Neuronal stem cell (in vitro differentiated cells): Measurements from ENCODE around the gene STARD9.

ENCODE experiments used
- DNase-seq: peaks from one replicate; pipeline ENCODE4 v3.0.0-alpha.2; 2013; ENCODE audit warnings: low spot score
- H2AFZ ChIP-seq: one replicate; pipeline ENCODE4 v1.6.1; 2013; ENCODE audit warnings: mild to moderate bottlenecking, low read length, inconsistent platforms
- H2AK5ac ChIP-seq: 2 replicates; pipeline ENCODE4 v1.6.1; 2013; ENCODE audit warnings: low read depth, mild to moderate bottlenecking, inconsistent platforms, low read length, moderate library complexity, mixed read lengths
- H2BK120ac ChIP-seq: 2 replicates; pipeline ENCODE4 v1.6.1; 2013; ENCODE audit warnings: low read depth, mild to moderate bottlenecking, inconsistent platforms, low read length, moderate library complexity, mixed read lengths
- H2BK12ac ChIP-seq: one replicate; pipeline ENCODE4 v1.6.1; 2013; ENCODE audit warnings: low read length, inconsistent platforms
- H2BK15ac ChIP-seq: 2 replicates; pipeline ENCODE4 v1.6.1; 2013; ENCODE audit warnings: mild to moderate bottlenecking, low read length, inconsistent platforms, mixed read lengths
- H2BK5ac ChIP-seq: one replicate; pipeline ENCODE4 v1.6.1; 2013; ENCODE audit warnings: inconsistent platforms, mild to moderate bottlenecking, low read length, moderate library complexity
- H3K14ac ChIP-seq: one replicate; pipeline ENCODE4 v1.6.1; 2013; ENCODE audit warnings: low read length, inconsistent platforms
- H3K18ac ChIP-seq: 2 replicates; pipeline ENCODE4 v1.6.1; 2013; ENCODE audit warnings: low read length, inconsistent platforms
- H3K23ac ChIP-seq: 2 replicates; pipeline ENCODE4 v1.6.1; 2013; ENCODE audit warnings: low read depth, mild to moderate bottlenecking, mixed read lengths, low read length, inconsistent platforms; ENCODE audit not compliant: poor library complexity
- H3K27ac ChIP-seq: replicated peaks from 3 replicates; pipeline ENCODE4 v1.5.1; 2013; ENCODE audit warnings: low read length, inconsistent platforms
- H3K27me3 ChIP-seq, 3 experiments: 2 replicates each; pipeline ENCODE4 v1.6.1; 2013; ENCODE audit warnings: low read length in 3 of 3, mild to moderate bottlenecking in 2 of 3, inconsistent platforms in 1 of 3, low read depth in 1 of 3, mixed read lengths in 1 of 3, moderate library complexity in 1 of 3; ENCODE audit not compliant: control insufficient read depth in 3 of 3, insufficient read depth in 3 of 3
- H3K36me3 ChIP-seq, 2 donors: replicated peaks in 1 of 2; 2 replicates each; pipeline ENCODE4 v1.6.1; 2013; ENCODE audit warnings: low read length in 2 of 2; ENCODE audit not compliant: control insufficient read depth in 2 of 2, insufficient read depth in 2 of 2
- H3K4ac ChIP-seq: 2 replicates; pipeline ENCODE4 v1.6.1; 2013; ENCODE audit warnings: inconsistent platforms, mild to moderate bottlenecking, low read length, moderate library complexity
- H3K4me1 ChIP-seq, 2 donors: 1 replicate in 1 of 2; 2 replicates in 1 of 2; pipeline ENCODE4 v1.6.1; 2013; ENCODE audit warnings: low read length in 2 of 2, low read depth in 1 of 2; ENCODE audit not compliant: control insufficient read depth in 2 of 2, insufficient read depth in 1 of 2
- H3K4me2 ChIP-seq: one replicate; pipeline ENCODE4 v1.6.1; 2013; ENCODE audit warnings: mild to moderate bottlenecking, low read length, inconsistent platforms; ENCODE audit not compliant: insufficient read depth, poor library complexity, severe bottlenecking
- H3K4me3 ChIP-seq, 2 donors: 2 replicates each; pipeline ENCODE4 v1.5.1; 2013; ENCODE audit warnings: low read length in 2 of 2, mild to moderate bottlenecking in 2 of 2, inconsistent platforms in 1 of 2, moderate library complexity in 1 of 2
- H3K79me1 ChIP-seq: one replicate; pipeline ENCODE4 v1.6.1; 2013; ENCODE audit warnings: low read depth, mild to moderate bottlenecking, inconsistent platforms, low read length, moderate library complexity
- H3K9ac ChIP-seq: one replicate; pipeline ENCODE4 v1.6.1; 2013; ENCODE audit warnings: mild to moderate bottlenecking, low read depth, low read length, inconsistent platforms; ENCODE audit not compliant: poor library complexity
- H3K9me3 ChIP-seq, 2 donors: replicated peaks in 1 of 2; 2 replicates each; pipeline versions ENCODE3 to v1.6.1; 2013; ENCODE audit warnings: low read length in 2 of 2, mild to moderate bottlenecking in 2 of 2, inconsistent platforms in 1 of 2, low read depth in 1 of 2, mixed read lengths in 1 of 2, moderate library complexity in 1 of 2; ENCODE audit not compliant: control insufficient read depth in 2 of 2, insufficient read depth in 1 of 2
- H4K8ac ChIP-seq: one replicate; pipeline ENCODE4 v1.6.1; 2013; ENCODE audit warnings: low read depth, mild to moderate bottlenecking, inconsistent platforms, low read length, moderate library complexity
- H4K91ac ChIP-seq: one replicate; pipeline ENCODE4 v1.6.1; 2013; ENCODE audit warnings: low read length, low read depth, mild to moderate bottlenecking, inconsistent platforms; ENCODE audit not compliant: poor library complexity
- WGBS, 2 donors: extraction: QIAGEN DNeasy Blood & Tissue Kit; methylation state at CpG; one replicate each; pipeline ENCODE4 v1.1.7; 2013; ENCODE audit warnings: missing lambda C conversion rate in 2 of 2, mixed read lengths in 1 of 2; ENCODE audit not compliant: insufficient read length in 2 of 2, insufficient replicate concordance in 1 of 2; ENCODE audit errors: extremely low coverage in 2 of 2; 5-methylcytosine and 5-hydroxymethylcytosine counted together

Gene STARD9

GRCh38 chr15:42707873-42708544 is 132.6 kb downstream of the STARD9 start:
- no peak overlapping the region for H3K14ac ChIP-seq
- no peak overlapping the region for H4K91ac ChIP-seq
- H3K36me3 ChIP-seq = peaks cover 0 to 35% of the 10 kb centered on the region in 2 donors
- H3K4me3 ChIP-seq = no peak overlapping the region
- H3K4ac ChIP-seq = no peak overlapping the region
- H3K27ac ChIP-seq = no peak overlapping the region
- H2AFZ ChIP-seq = no peak overlapping the region
- H3K4me2 ChIP-seq = no peak overlapping the region
- H3K4me1 ChIP-seq = no peaks in the 10 kb centered on the region
- H2BK5ac ChIP-seq = no peak overlapping the region
- H2AK5ac ChIP-seq = no peak overlapping the region
- H3K79me1 ChIP-seq = no peaks in the 10 kb centered on the region
- H2BK12ac ChIP-seq = no peak overlapping the region
- H3K23ac ChIP-seq = no peak overlapping the region
- H3K18ac ChIP-seq = no peak overlapping the region
- DNase-seq = no peak
- no peak overlapping the region for H3K9ac ChIP-seq
- H2BK120ac ChIP-seq = no peak overlapping the region
- H4K8ac ChIP-seq = no peak overlapping the region
- WGBS, 2 donors = no CpG with 5 or more reads among the region's 3 CpGs
- no peaks in the 10 kb centered on the region for H3K9me3 ChIP-seq
- H3K27me3 ChIP-seq = no peaks in the 10 kb centered on the region
- H2BK15ac ChIP-seq = no peak overlapping the region

- H2BK12ac ChIP-seq = no peak overlapping the region
- no peaks in the 10 kb centered on the region for H3K9me3 ChIP-seq
- no peak overlapping the region for H3K23ac ChIP-seq
- H2BK5ac ChIP-seq = no peak overlapping the region
- H3K14ac ChIP-seq = no peak overlapping the region
- no peak overlapping the region for H3K18ac ChIP-seq
- H4K91ac ChIP-seq = no peak overlapping the region
- no peak overlapping the region for H3K4me2 ChIP-seq
- no peak overlapping the region for H3K27ac ChIP-seq
- H3K79me1 ChIP-seq = no peaks in the 10 kb centered on the region
- no peak overlapping the region for H3K4ac ChIP-seq
- H3K27me3 ChIP-seq = no peaks in the 10 kb centered on the region
- peaks cover 0 to 23% of the 10 kb centered on the region in 2 donors for H3K36me3 ChIP-seq
- WGBS, 2 donors = no CpG with 5 or more reads among the region's 2 CpGs
- no peak overlapping the region for H2BK120ac ChIP-seq
- no peak overlapping the region for H2AK5ac ChIP-seq
- no peaks in the 10 kb centered on the region for H3K4me1 ChIP-seq
- H2BK15ac ChIP-seq = no peak overlapping the region
- H3K9ac ChIP-seq = no peak overlapping the region
- no peak overlapping the region for H2AFZ ChIP-seq
- H3K4me3 ChIP-seq = no peak overlapping the region
- DNase-seq = no peak
- H4K8ac ChIP-seq = no peak overlapping the region
Measured at GRCh38 chr15:42710662-42711061, 135.3 kb downstream of the STARD9 start.

GRCh38 chr15:42711746-42712145 is 136.3 kb downstream of the STARD9 start:
- H4K91ac ChIP-seq = no peak overlapping the region
- H2AK5ac ChIP-seq = no peak overlapping the region
- H3K18ac ChIP-seq = no peak overlapping the region
- H2BK15ac ChIP-seq = no peak overlapping the region
- H2BK120ac ChIP-seq = no peak overlapping the region
- no CpG with 5 or more reads among the region's 3 CpGs for WGBS, 2 donors
- H3K27me3 ChIP-seq = no peaks in the 10 kb centered on the region
- H3K9ac ChIP-seq = no peak overlapping the region
- H4K8ac ChIP-seq = no peak overlapping the region
- H3K36me3 ChIP-seq = peaks cover 0 to 24% of the 10 kb centered on the region in 2 donors
- H2AFZ ChIP-seq = no peak overlapping the region
- no peak overlapping the region for H3K4ac ChIP-seq
- H3K14ac ChIP-seq = no peak overlapping the region
- no peaks in the 10 kb centered on the region for H3K79me1 ChIP-seq
- no peaks in the 10 kb centered on the region for H3K4me1 ChIP-seq
- H2BK5ac ChIP-seq = no peak overlapping the region
- DNase-seq = no peak
- H2BK12ac ChIP-seq = no peak overlapping the region
- H3K4me2 ChIP-seq = no peak overlapping the region
- H3K9me3 ChIP-seq = no peaks in the 10 kb centered on the region
- no peak overlapping the region for H3K23ac ChIP-seq
- no peak overlapping the region for H3K4me3 ChIP-seq
- no peak overlapping the region for H3K27ac ChIP-seq

DNA sequence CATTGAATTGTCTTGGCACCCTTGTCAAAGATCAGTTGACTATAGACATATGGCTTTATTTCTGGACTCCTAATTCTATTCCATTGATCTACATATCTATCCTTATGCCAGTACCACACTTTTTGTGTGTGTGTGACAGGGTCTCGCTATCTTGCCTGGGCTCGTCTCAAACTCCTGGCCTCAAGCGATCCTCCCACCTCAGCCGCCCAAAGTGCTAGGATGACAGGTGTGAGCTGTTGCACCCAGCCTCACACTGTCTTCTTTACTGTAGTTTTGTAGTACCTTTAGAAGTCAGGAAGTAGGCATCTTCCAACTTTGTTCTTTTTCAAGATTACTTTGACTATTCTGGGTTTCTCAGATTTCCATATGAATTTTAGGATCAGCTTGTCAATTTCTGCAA is 137.2 kb downstream of the STARD9 start:
- H2BK120ac ChIP-seq = no peak overlapping the region
- no peaks in the 10 kb centered on the region for H3K9me3 ChIP-seq
- no peak overlapping the region for H2BK15ac ChIP-seq
- H3K9ac ChIP-seq = no peak overlapping the region
- H2BK5ac ChIP-seq = no peak overlapping the region
- WGBS, 2 donors = no CpG with 5 or more reads among the region's 4 CpGs
- no peak overlapping the region for H3K27ac ChIP-seq
- no peak overlapping the region for H2AK5ac ChIP-seq
- no peaks in the 10 kb centered on the region for H3K4me1 ChIP-seq
- H3K36me3 ChIP-seq = peaks cover 0 to 24% of the 10 kb centered on the region in 2 donors
- H4K91ac ChIP-seq = no peak overlapping the region
- DNase-seq = no peak
- no peak overlapping the region for H3K18ac ChIP-seq
- no peaks in the 10 kb centered on the region for H3K27me3 ChIP-seq
- no peak overlapping the region for H2AFZ ChIP-seq
- H4K8ac ChIP-seq = no peak overlapping the region
- H3K23ac ChIP-seq = no peak overlapping the region
- no peak overlapping the region for H2BK12ac ChIP-seq
- no peak overlapping the region for H3K14ac ChIP-seq
- no peaks in the 10 kb centered on the region for H3K79me1 ChIP-seq
- H3K4me2 ChIP-seq = no peak overlapping the region
- H3K4me3 ChIP-seq = no peak overlapping the region
- H3K4ac ChIP-seq = no peak overlapping the region
